Measurements from ENCODE around the gene FCRL6.
A peak's percentile ranks its signal among the peaks of the same experiment; 100 is the strongest.

Gene FCRL6, protein sequence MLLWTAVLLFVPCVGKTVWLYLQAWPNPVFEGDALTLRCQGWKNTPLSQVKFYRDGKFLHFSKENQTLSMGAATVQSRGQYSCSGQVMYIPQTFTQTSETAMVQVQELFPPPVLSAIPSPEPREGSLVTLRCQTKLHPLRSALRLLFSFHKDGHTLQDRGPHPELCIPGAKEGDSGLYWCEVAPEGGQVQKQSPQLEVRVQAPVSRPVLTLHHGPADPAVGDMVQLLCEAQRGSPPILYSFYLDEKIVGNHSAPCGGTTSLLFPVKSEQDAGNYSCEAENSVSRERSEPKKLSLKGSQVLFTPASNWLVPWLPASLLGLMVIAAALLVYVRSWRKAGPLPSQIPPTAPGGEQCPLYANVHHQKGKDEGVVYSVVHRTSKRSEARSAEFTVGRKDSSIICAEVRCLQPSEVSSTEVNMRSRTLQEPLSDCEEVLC

DNA sequence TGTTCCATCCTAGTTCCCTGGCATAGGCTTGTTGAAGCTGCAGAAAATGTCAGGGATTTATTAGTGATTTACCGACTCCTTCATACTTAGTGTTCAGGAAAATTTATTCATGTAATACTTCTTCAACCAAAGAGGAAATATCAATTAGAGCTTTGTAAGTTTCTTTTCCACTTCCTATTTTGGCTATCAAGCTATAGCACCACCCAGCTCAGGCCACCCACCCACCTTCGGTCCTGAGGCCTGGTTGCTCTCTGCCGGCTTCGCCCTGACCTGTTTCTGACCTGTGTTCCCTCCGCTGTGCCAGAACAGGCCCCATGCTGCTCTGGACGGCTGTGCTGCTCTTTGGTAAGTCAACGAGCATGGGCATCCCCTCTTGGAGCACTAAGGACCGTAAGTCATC lies at the start of gene FCRL6:
Gene FCRL6 (plus strand): TSS at position 250 of the 400 bp plus-strand sequence. CDS start 65 bp downstream, at position 315.
- DNase-seq (ENCODE audit: low read depth, low spot score), result no peak

DNA sequence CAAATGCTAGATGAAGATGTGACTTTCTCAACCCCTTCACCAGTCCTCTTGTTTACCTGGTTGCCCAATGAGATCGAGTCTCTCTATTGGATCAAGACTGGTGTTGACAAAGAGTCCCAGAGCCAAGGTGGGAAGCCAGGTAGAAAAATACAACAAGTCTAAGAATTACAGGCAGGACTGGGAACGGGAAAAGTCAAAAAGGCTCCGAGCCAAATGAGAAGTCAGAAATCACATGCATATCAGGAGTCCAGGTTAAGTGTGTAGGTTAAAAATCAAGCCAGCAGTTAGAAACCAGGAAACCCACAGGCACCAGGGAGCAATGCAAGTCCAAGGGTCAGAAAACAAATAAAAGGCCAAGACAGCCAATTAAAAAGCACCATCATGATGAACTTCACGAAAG lies 48.8 kb upstream of the FCRL6 start:
- DNase-seq (ENCODE audit: low read depth, low spot score), result no peak

DNA sequence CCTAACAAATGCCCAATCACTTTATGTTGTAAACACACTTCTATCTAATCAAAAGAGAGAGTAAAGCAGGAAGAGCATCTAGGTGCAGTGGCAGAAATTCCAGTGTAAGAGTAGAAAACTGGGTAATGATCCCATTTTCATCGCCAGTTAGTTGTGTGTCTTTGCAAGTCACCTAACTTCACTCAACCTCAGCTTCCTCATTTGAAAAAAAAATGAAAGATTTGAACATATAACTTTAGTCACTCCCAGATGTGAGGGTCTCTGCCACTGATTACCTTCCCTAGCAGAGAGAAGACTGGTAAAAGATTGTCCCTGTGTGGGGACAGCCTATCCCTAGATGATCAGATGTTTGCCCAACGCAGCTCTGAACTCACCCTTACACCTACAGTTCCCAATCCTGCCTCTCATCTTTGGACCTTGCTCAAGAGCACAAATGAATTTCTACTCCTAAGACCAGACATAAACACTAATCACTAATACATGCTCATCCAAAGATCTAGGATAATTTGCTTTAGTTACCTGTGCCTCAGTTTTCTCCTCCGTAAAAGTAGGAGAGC lies 46.6 kb upstream of the FCRL6 start:
- no peak for DNase-seq (ENCODE audit: low read depth, low spot score)

DNA sequence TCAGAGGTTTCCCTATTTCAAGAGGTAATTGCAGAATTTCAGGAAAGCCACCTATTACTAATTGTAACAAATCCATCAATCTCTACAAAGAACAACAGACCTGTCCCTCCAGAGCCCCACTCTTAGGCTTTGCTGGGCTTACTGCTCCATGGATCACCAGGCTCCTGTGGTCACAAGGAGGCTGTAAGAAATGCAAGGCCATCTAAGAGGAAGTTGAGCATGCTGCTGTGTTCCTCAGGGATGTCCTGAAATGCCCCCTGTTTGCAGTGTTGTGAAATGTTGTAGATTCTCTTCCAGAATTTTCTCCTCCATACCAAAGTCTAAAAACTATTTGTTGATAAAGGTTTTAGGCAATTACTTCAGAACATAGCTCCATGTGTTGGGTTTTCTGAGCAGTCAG lies 45.8 kb upstream of the FCRL6 start:
- no peak for DNase-seq (ENCODE audit: low read depth, low spot score)

DNA sequence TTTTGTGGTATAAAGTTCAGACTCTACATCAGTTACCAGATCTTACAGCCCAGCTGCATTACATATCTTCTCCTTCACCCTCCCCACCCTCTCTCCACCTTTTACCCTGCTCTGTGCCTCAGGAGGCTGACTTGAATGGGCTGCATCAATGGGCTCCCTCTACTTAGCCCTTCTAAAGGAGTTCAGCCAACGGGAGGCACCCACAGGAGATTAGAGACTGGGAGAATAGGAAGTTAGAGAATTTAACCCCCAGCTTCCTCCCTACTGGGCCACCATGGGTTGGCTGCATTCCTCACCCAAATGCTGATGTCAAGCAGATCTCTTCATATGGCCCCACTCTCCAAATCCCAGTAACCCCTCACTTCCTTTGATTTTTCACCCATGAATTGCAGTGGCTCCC lies 38.5 kb upstream of the FCRL6 start:
- no peak for DNase-seq (ENCODE audit: low read depth, low spot score)

DNA sequence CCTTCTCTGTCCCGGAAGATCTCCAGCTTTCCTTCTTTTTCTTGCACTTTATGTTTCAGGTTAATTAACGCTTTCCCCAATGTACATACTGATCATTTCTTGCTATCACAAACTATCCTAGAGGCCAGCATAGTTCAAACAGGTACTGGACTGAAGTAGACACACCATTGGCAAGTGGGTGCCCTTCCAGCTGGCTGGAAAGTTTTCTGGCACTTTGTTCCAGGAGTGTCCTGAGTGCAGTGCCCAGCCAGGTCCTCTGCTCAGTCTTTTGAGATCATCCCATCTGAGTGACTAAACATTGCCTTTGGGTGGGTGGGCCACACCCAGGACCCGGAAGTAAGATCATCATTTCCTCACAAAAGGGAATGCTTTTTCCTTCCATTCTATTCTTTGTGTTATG lies 36.4 kb upstream of the FCRL6 start:
- no peak for DNase-seq (ENCODE audit: low read depth, low spot score)

DNA sequence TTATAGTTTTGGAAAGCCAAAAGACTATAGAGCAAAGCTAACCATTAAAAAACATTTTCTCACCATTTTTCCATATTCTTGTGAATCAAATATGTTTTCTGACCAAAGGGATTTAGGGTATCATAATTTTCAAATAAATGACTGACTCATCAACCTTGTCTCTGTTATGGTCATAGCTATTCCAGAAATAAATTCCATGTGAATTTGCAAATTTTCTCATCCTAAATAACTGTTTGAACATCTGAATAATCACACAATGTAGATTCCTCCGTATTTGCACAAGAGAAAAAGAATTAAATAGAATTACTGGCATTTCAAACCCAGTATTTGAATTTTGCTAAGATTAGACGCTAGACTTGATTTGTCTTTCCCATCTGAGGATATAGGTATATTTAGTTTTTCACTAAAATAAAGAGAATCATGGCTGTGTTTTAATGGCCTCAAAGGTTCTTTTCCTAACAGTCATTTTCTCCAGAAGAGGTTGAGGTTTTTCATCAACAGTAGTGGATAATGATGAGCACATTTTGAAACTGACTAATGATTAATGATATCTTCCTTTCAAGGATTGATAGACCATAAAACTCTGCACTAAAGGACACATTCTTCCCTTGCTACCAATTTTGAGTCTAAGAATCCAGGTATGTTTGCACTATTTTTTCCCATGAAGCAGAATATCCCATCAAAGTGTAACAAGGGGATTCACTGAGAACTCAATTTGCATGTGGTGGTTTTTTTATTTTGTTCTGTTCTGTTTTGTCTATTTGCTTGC lies 30.8 kb upstream of the FCRL6 start:
- DNase-seq (ENCODE audit: low read depth, low spot score), result no peak

DNA sequence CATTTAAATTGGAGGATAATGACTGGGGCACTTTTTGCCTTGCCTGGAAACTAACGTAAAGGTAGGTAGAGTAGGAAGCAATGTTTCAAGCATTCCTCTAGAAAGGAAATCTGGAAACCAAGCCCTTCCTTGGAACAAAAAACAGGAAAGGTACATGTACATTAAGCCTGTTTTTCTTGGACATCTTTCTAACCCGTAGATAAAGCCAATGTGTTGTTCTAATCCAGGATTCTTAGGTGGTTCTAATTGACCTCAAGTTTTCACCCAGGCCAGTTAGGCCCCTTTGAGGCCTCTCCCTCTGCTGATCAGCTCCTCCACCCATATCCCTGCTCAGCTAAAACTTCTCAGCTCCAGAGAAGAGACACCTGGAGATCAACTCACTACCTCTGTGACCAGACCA lies 27.7 kb upstream of the FCRL6 start:
- DNase-seq (ENCODE audit: low read depth, low spot score), result no peak

DNA sequence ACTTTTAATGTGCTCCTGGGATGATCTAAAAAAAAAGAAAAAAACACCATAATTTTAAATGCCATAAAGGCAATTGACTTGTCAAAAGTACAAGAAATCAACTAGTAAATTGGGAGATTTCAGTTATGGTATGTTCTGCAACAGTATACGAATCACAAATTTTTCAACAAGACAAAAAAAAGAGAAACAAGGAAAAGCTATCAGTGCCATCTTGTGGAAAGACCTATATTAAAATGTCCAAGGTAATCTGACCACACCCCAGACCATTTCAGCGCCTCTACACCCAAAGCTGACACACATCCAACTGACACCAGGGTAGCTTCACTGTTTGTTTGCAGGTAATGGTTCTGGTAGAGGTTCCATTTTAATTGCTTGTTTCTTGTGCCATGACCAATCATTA lies 26.4 kb upstream of the FCRL6 start:
- no peak for DNase-seq (ENCODE audit: low read depth, low spot score)

DNA sequence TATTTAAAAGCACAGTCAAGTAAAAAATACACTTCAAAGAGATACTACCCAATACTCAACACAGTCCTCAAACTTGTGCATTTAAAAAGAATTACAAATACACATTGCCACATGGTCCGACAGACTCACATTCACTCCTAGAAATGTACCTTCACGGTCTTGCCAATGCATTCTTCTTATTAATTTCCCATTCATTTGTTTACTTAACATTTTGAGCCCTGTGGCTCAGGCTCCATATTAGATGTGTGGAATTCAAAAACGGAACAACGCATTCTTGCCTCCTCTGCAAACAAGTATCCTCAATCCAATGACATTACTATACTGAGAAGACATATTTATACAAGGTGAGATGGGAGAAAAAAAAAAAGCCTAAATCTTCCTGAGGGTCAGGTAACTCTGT lies 23.9 kb upstream of the FCRL6 start:
- no peak for DNase-seq (ENCODE audit: low read depth, low spot score)

DNA sequence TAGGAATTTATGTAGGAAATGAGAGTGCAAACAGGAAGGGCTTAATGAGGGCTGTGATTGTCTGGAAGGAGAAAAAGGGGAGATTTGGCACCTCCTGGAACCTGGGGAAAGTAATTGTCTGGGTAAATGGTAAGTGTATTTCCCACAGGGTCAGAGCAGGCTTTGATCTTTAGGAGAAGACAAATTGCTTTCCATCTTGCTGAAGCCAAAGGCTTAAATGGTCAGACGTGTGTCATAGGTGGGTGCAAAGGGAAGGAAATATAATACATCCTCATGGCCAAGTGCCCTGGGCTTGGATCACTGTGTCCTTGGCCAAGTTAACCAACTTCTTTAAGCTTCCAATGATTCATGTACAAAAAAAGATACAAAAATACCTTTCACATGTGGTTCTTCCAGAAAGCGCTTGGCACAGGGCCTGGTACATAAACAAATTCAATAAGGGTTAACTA lies 22.7 kb upstream of the FCRL6 start:
- DNase-seq (ENCODE audit: low read depth, low spot score), result no peak

DNA sequence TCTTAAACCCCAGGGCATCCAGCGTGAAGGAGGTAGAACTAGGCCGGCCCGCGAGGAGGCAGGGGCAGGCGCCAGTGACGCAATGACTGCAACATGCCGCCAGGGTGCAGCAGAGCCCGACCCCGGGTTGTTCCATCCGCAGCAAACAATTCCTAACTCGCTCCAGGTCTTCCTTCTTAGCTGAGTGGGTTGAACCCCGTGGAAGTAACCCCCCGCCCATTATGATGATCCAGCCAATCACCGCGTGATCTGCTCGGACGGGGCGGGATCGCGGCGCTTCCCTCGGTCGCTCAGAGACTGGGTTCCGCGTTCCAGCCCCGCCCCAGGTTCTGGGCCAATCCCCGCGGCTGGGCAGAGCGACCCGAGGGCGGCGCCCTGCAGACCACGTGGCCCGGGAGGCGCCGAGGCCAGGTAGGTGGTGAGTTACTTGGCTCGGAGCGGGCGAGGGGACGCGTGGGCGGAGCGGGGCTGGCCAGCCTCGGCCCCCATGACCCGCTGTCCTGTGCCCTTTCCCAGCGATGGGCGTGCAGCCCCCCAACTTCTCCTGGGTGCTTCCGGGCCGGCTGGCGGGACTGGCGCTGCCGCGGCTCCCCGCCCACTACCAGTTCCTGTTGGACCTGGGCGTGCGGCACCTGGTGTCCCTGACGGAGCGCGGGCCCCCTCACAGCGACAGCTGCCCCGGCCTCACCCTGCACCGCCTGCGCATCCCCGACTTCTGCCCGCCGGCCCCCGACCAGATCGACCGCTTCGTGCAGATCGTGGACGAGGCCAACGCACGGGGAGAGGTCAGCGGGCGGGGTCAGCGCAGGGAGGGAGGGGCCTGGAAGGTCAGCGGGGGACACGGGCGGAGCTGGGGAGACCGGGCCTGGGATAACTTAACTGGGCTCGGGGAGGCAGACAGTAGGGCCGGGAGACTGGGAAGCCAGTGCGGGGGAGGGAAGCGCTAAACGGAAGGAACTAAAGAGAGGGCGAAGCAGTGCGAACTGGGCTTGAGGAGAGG lies 21.3 kb upstream of the FCRL6 start, which contains the start of gene DUSP23:
Gene DUSP23 (plus strand): TSS at position 380 of the 1,000 bp plus-strand sequence. CDS start 139 bp downstream, at position 519.
- peak; percentile 92 for DNase-seq (ENCODE audit: low read depth, low spot score)

DNA sequence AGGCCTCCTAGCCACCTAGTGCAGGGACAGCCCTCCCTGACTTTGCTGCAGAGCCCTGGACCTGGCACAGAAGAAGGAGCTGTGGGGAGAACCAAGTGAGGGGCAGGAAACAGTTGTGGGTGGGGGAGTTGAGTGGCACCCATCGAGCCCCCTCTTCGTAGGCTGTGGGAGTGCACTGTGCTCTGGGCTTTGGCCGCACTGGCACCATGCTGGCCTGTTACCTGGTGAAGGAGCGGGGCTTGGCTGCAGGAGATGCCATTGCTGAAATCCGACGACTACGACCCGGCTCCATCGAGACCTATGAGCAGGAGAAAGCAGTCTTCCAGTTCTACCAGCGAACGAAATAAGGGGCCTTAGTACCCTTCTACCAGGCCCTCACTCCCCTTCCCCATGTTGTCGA lies 20.2 kb upstream of the FCRL6 start:
- DNase-seq (ENCODE audit: low read depth, low spot score), result no peak

DNA sequence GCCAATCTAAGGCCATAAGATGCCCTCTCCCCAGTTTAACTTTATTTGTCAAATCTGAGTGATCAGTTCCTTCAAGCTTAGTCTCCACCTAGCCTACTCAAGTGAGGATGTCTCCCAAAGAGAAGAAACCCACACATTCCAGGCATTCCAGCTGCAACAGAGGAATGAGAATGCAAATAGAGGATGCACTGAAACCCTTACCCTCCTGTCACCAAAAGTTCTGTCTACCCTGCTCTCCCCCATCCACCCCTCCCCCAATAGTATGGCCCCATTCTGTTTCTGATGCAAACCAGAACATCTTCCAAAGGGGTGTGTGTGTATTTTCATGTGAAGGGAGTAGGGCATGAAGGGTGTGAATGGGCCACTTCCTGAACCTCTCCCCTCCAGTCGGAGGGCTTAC lies 18.4 kb upstream of the FCRL6 start:
- DNase-seq (ENCODE audit: low read depth, low spot score), result no peak

DNA sequence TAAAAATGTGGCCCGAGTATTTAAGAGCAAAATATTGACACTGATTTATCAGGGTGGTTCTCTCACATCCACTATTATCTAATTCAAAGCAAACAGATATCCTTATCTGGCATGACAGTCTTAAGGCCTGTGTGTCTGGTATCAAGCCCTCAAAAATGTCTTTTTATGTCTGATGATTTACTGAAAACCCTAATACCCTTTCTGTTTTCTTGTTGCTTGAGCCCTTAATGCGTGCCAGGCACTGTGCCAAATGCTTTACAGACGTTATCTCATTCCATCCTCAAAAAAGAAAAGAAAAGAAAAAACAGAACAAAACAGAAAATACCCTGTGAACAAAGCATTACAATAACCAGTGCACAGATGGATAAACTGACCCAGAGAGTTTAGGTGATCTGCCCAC lies 15.7 kb upstream of the FCRL6 start:
- no peak for DNase-seq (ENCODE audit: low read depth, low spot score)

DNA sequence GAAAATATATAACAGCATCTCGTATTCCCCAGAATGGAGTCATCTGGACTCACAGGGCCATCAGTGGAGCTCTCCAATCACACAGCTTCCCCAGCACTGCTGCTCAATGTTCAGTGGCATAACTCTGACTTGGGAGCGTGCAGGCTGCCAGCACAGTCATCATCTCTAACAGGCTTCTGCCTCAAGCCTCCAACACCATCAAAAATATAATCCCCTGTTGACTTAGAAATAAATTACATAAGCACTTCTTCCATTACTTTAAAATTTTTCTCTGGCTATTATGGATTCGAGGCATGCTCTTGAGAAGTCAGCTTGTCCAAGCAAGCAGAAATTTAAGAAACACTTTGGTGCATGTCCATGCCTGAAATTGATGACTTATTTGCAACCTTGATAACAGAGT lies 15.2 kb upstream of the FCRL6 start:
- no peak for DNase-seq (ENCODE audit: low read depth, low spot score)

DNA sequence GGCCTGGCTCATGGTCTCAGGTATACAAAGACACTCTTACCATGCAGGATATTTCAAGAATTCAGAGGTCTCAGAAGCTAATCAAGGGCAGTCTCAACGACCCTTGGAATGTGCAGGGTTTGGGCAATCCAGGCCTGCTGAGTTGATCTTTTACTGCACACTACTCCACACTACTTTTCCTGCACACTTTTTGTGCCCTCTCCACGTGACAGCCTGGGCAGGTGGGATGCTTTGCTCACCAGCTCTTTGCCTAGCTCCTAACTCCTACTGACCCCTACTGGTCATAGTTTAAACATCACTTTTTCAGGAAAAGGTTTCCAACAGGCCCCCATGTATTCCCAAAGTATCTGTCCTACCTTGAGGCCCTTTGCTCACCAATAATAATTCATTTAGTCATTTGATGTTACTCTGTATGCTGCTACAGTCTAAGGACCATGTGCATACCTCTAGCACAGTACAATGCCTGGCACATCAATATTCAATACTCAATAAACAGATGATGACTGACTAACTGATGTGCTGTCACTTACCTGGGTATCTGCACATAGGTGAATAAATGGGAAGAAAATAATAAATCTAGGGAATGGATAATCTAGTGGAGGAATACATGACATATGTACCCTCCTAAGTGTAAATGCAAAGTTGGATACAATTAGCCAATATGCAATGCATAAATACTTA lies 11.8 kb upstream of the FCRL6 start:
- no peak for DNase-seq (ENCODE audit: low read depth, low spot score)

DNA sequence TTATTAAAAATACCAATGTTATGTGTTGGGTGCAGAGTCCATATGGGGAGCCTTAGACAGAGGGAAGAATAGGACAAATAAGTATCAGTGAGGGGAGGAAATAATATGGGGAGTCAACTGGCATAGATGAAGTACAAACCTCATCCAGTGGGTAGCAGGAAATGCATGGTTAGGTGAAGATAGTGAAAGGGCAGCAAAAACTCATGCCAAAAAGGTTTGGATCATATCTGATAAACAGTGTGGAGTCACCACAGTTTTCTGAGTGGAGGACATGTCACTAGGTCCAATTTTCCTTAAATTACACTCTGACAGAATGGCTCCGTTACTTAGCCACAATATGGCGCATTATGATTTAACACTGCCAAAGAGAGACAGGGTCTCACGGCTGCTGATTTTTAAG lies 11.1 kb upstream of the FCRL6 start:
- no peak for DNase-seq (ENCODE audit: low read depth, low spot score)

DNA sequence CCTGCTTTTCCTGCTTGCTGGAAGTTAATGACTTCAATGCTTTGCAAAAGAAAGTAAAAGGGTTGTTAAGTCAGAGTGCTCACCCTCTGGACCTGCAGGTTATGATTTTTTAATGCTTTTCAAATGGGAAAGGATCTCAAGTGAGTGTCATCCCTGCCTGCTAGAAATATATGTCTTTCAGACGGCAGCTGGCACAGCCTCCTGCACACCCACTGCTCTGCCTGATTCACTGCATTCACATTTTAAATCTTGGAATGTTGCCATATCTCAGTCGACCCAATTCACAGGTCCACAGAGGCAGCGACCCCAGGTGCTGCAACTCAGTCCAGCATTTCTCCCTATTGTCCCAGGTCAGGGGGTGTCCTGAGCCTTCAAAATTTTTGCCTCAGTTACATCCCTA lies 10.7 kb upstream of the FCRL6 start:
- no peak for DNase-seq (ENCODE audit: low read depth, low spot score)

DNA sequence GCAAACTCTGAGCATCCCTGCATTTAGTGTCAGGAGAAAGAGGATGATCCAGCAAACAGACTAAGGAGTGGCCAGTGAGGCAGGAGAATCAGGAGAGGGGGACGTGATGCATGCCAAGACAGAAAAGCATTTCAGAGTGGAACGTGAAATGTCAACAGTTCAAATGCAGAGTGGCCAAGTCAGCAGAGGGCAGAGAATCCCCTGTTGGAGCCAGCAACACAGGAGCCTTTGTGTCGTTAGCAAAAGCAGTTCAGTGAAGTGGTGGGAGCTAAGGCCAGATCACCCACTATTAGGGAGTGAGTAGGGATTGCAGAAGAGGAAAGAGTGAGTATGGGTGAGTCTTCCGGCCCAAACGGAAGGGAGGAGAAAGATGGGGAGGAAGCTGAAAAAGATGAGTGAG lies 6.6 kb upstream of the FCRL6 start:
- no peak for DNase-seq (ENCODE audit: low read depth, low spot score)

DNA sequence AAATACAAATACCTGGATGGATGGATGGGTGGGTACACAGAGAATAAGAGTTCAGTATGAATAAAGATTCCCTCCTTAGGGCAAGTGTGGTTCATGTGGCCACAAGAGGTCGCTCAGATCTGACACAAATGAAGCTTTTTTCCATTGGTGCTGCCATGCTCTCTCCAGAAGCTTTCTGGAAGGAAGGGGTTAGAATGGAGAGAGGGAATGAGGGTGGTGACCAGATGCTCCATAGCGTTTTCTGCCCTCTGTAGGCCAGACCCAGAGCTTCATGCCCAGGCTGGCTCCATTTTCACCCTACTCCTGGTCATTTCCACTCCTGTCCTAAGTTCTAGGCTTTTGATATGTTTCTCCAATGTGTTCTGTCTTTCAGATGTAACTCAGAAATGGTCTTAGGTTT lies 3.3 kb upstream of the FCRL6 start:
- no peak for DNase-seq (ENCODE audit: low read depth, low spot score)
